SH-SY5Y (cell line): Measurements from ENCODE around the gene TNNI3.

ENCODE experiments used
- GATA2 ChIP-seq: IDR thresholded peaks from 2 replicates; pipeline ENCODE4 v1.6.1; 2011; ENCODE audit warnings: mild to moderate bottlenecking, low read depth, low read length
- GATA3 ChIP-seq: IDR thresholded peaks from 2 replicates; pipeline ENCODE4 v1.6.1; 2011; ENCODE audit warnings: low read depth, mild to moderate bottlenecking, low read length, moderate library complexity

DNA sequence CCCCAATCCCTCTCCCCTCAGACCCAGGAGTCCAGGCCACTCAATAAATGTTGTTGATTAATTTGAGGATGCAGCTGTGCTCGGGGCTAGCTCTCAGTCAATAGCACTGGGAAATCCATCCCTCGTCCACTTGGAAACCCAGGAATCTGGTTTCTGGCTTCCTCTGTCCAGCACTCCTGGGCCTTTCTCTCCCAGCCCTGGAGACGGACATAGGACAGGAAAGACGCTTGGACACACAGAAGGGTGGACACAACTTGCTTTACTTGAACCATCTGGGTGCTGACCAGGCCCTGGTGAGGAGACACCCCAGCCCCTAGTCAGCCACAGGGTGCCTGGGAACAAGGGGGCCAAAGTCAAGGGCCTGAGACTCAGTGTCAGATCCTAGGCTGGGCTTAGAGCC lies 891 bp upstream of the TNNI3 start:
- TF ChIP-seq GATA3 (no peak), GATA2 (no peak)
